Sigmoid colon (tissue), 7 donors: ENCODE data around the gene FGF22. TPM values are rescaled to one million over a fixed set of nuclear protein-coding genes. Genes with fewer than 3 reads are reported as not detected.

ENCODE experiments used
- DNase-seq: peaks from one replicate; pipeline ENCODE4 v3.0.0-alpha.2; 2019
- H3K27ac ChIP-seq, 4 donors: fragments of 200-600 bp; sonication (generic); one replicate each; pipeline ENCODE4 v1.5.1; 2016 to 2019; ENCODE audit warnings: mild to moderate bottlenecking in 1 of 4
- H3K27me3 ChIP-seq, 3 donors: fragments of 200-600 bp; sonication (generic); one replicate each; pipeline ENCODE4 v1.5.1; 2019; ENCODE audit warnings: mild to moderate bottlenecking in 1 of 3
- H3K36me3 ChIP-seq, 4 donors: fragments of 200-600 bp; sonication (generic); one replicate each; pipeline ENCODE4 v1.5.1; 2016 to 2019
- H3K4me1 ChIP-seq, 4 donors: fragments of 200-600 bp; sonication (generic); one replicate each; pipeline ENCODE4 v1.5.1; 2017 to 2019
- H3K4me3 ChIP-seq, 4 donors: fragments of 200-600 bp; sonication (generic); one replicate each; pipeline ENCODE4 v1.5.1; 2017 to 2019; ENCODE audit warnings: mild to moderate bottlenecking in 2 of 4, moderate library complexity in 1 of 4
- H3K9me3 ChIP-seq, 4 donors: fragments of 200-600 bp in 3 of 4; sonication (generic) in 3 of 4; one replicate each; pipeline versions ENCODE4 v1.5.1 to v1.6.1; 2013 to 2019
- EP300 ChIP-seq, 4 donors: sonication (generic); formaldehyde crosslinking; IDR thresholded peaks; one replicate each; pipeline ENCODE4 v1.6.1; 2017; ENCODE audit warnings: antibody characterized with exemption in 4 of 4
- POLR2A ChIP-seq, 2 donors: fragments of 450-650 bp; IDR thresholded peaks; one replicate each; pipeline ENCODE4 v1.6.1; 2016; ENCODE audit warnings: antibody characterized with exemption in 2 of 2, mild to moderate bottlenecking in 2 of 2, moderate library complexity in 2 of 2
- POLR2AphosphoS5 ChIP-seq, 4 donors: sonication (generic); formaldehyde crosslinking; IDR thresholded peaks; one replicate each; pipeline ENCODE4 v1.6.1; 2017; ENCODE audit warnings: antibody characterized with exemption in 4 of 4
- WGBS, 2 donors: extraction: QIAGEN DNeasy Blood & Tissue Kit; methylation state at CpG; one replicate each; pipeline ENCODE4 v1.1.7; 2013; 5-methylcytosine and 5-hydroxymethylcytosine counted together
- intact Hi-C: fragments of 100-400 bp; cut with DNase I; formaldehyde crosslinking; loops from one replicate; pipeline ENCODE4 v1.15.1; 2023
- polyA plus RNA-seq, 3 donors: library from polyadenylated mRNA; stranded (reverse); fragments of 200-250 nt; gene quantifications; one replicate each; pipeline ENCODE4 v1.2.3, GENCODE V29; 2013
- total RNA-seq, 4 donors: library from RNA; depleted of rRNA; stranded (reverse); fragments of >200 nt; gene quantifications; one replicate each; pipeline ENCODE4 v1.1.0, GENCODE V29; 2016
- TF ChIP-seq, protein P1 (sequence below), 4 experiments: fragments of 450-650 bp in 3 of 4; fragments of 200-600 bp in 1 of 4; IDR thresholded peaks; one replicate each; pipeline ENCODE4 v1.5.1; 2016 to 2019; ENCODE audit warnings: antibody characterized with exemption in 4 of 4, mild to moderate bottlenecking in 3 of 4, moderate library complexity in 2 of 4
- donor health status: healthy with polysubstance abuse.
- donor health status: Bipolar disorder and iron deficiency.
- donor health status: healthy.

The FGF22 gene
- total and polyA plus RNA-seq, 7 donors = 0.20 to 1.7 (median 0.99) TPM; not detected in 4

GRCh38 chr19:655691-656090 is 16.0 kb downstream of the FGF22 start:
- no peaks in the 10 kb centered on the region for H3K9me3 ChIP-seq
- no peaks in the 10 kb centered on the region for H3K27me3 ChIP-seq
- H3K4me3 ChIP-seq = no peak overlapping the region
- no peak for DNase-seq
- peak overlapping the region in 1 of 4 donors; percentile 29 for H3K27ac ChIP-seq
- peaks cover 6 to 35% (median 17%) of the 10 kb centered on the region in 4 donors for H3K36me3 ChIP-seq
- TF ChIP-seq EP300 (IDR thresholded peaks at IDR 0.05) (no peak), POLR2AphosphoS5 (IDR thresholded peaks at IDR 0.05) (no peak), POLR2A (IDR thresholded peaks at IDR 0.05) (no peak)
- TF ChIP-seq, protein P1, sequence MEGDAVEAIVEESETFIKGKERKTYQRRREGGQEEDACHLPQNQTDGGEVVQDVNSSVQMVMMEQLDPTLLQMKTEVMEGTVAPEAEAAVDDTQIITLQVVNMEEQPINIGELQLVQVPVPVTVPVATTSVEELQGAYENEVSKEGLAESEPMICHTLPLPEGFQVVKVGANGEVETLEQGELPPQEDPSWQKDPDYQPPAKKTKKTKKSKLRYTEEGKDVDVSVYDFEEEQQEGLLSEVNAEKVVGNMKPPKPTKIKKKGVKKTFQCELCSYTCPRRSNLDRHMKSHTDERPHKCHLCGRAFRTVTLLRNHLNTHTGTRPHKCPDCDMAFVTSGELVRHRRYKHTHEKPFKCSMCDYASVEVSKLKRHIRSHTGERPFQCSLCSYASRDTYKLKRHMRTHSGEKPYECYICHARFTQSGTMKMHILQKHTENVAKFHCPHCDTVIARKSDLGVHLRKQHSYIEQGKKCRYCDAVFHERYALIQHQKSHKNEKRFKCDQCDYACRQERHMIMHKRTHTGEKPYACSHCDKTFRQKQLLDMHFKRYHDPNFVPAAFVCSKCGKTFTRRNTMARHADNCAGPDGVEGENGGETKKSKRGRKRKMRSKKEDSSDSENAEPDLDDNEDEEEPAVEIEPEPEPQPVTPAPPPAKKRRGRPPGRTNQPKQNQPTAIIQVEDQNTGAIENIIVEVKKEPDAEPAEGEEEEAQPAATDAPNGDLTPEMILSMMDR (IDR thresholded peaks at IDR 0.05) = no peak
- WGBS, 2 donors = 86% methylated on average over 17 of the region's 17 CpGs
- intact Hi-C loops = no loop called here
- peaks cover 0 to 42% (median 38%) of the 10 kb centered on the region in 4 donors for H3K4me1 ChIP-seq

DNA sequence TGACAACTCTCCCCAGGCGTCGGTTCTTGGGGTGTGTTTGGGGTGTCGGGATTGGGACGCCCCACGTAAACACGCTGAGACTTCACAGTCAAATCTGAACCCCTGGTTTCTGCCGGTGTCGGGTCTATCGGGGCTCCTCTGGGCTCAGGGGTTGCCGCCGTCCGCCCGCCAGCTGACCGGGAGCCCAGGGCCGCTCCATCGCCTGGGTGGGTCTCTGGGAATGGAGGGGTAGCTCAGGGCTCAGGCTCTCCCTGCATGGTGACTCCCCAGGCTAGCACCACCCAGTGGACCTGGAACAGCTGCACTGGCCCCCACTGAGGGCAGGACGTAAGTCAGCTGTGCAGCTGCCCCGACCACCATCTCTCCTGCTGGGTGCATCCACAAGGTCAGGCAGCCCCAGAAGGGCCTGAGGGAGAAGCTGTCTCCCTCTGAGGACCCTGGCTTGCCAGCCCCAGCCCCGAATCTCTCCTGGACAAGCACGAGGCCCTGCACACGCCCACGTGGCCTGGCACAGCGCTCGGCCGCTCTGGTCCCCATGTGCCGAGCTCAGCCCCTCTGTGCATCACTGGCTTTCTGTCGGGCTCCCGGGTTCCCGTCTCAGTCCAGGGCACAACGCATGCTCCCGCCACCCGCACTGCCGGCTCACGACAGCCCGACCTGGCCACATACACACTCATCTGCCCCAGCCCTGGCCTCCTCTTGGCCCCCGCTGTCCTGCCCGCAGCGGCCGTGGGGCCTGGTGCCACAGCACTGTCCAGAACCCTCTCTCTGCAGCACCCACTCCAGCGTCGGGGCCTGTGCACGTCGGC is 17.3 kb downstream of the FGF22 start:
- Histone ChIP-seq H3K4me3 (no peak overlapping the region), H3K4me1 (peaks cover 0 to 54% (median 51%) of the 10 kb centered on the region in 4 donors), H3K9me3 (no peaks in the 10 kb centered on the region), H3K27ac (no peak overlapping the region), H3K27me3 (no peaks in the 10 kb centered on the region), H3K36me3 (peaks cover 0 to 22% (median 5%) of the 10 kb centered on the region in 4 donors)
- DNase-seq = no peak
- 83 to 90% methylated on average over 43 of the region's 43 CpGs for WGBS, 2 donors
- intact Hi-C loops = no loop called here
- TF ChIP-seq, protein P1 (IDR thresholded peaks at IDR 0.05) = no peak
- no peak for TF ChIP-seq POLR2A (IDR thresholded peaks at IDR 0.05)
- TF ChIP-seq POLR2AphosphoS5 (IDR thresholded peaks at IDR 0.05) = no peak
- TF ChIP-seq EP300 (IDR thresholded peaks at IDR 0.05) = no peak

GRCh38 chr19:657611-658010 is 17.9 kb downstream of the FGF22 start:
- H3K4me3 ChIP-seq = no peak overlapping the region
- H3K4me1 ChIP-seq = peaks cover 0 to 61% (median 53%) of the 10 kb centered on the region in 4 donors
- H3K27ac ChIP-seq = no peak overlapping the region
- no peaks in the 10 kb centered on the region for H3K27me3 ChIP-seq
- no peak for DNase-seq
- WGBS, 2 donors = 82 to 91% methylated on average over 19 of the region's 19 CpGs
- H3K36me3 ChIP-seq = peaks cover 0 to 16% (median 5%) of the 10 kb centered on the region in 4 donors
- intact Hi-C loops = no loop called here
- TF ChIP-seq POLR2A (IDR thresholded peaks at IDR 0.05) = no peak
- TF ChIP-seq EP300 (IDR thresholded peaks at IDR 0.05) = no peak
- TF ChIP-seq POLR2AphosphoS5 (IDR thresholded peaks at IDR 0.05) = no peak
- TF ChIP-seq, protein P1 (IDR thresholded peaks at IDR 0.05) = no peak
- H3K9me3 ChIP-seq = no peaks in the 10 kb centered on the region

DNA sequence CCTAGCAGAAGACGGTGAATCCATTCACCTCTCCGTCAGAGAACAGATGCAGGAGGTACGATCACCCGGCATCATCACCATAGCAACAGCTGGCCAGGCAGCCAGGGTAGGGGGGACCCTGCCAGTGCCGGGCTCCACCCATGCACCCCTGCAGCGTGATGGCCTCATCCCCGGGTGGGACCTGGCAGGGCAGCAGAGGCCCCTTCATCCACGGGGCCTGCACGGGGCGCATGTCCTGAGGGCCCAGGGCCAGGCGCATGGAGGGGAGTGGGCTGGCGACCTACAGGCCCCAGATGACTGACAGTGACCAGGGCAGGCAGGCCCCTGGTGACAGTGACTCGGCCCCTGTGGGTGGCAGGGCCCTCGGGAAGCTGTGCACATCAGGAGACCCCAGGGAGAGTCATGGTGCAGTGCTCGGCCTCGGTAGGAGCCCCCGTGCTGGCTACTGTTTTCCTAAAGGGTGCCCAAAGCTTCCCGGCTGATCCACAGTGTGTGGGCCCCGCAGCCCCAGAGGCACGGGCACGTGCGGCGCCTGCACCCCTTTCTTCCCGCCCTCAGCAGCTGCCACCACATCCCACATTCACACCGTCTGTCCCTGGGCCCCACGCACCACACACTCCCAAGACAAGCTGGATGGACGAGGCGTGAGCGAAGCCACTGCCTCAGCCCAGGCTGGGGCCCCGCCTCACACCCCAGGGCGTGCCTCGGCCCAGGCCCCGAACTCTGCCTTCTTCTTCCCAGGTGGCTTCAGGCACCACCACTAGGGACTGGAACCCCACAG is 18.6 kb downstream of the FGF22 start:
- WGBS, 2 donors = 69 to 82% methylated on average over 33 of the region's 33 CpGs
- Histone ChIP-seq H3K36me3 (peaks cover 0 to 9% (median 4%) of the 10 kb centered on the region in 4 donors), H3K4me1 (peaks cover 0 to 61% (median 53%) of the 10 kb centered on the region in 4 donors), H3K27me3 (no peaks in the 10 kb centered on the region), H3K9me3 (no peaks in the 10 kb centered on the region), H3K4me3 (no peak overlapping the region), H3K27ac (no peak overlapping the region)
- TF ChIP-seq, protein P1 (IDR thresholded peaks at IDR 0.05) = no peak
- TF ChIP-seq EP300 (IDR thresholded peaks at IDR 0.05) = no peak
- no peak for TF ChIP-seq POLR2AphosphoS5 (IDR thresholded peaks at IDR 0.05)
- TF ChIP-seq POLR2A (IDR thresholded peaks at IDR 0.05) = no peak
- intact Hi-C loops = no loop called here
- DNase-seq = no peak
